Activated B cell treated with CpG ODN at 0.5 μM for 24 hours (primary cell): ENCODE measurements around the gene GRIN2C. TPM values are rescaled to one million over a fixed set of nuclear protein-coding genes. Genes with fewer than 3 reads are reported as not detected.

Experiments used
- ATAC-seq: fragments of 200-7000 bp; cut with Tn5 transposase; one replicate; pipeline ENCODE4 v1.10.0; 2021; ENCODE audit warnings: low read depth, mild to moderate bottlenecking, moderate library complexity
- CTCF ChIA-PET: fragments of 350-600 bp; sonication (Branson Sonifier 250); formaldehyde crosslinking; loops from one replicate; lab custom pipeline; 2021; ENCODE audit warnings: antibody characterized with exemption; lab: Charles Lee
- POLR2A ChIA-PET: fragments of 350-600 bp; sonication (Branson Sonifier 250); formaldehyde crosslinking; loops from one replicate; lab custom pipeline; 2021; ENCODE audit warnings: antibody characterized with exemption; lab: Charles Lee
- DNase-seq: peaks from one replicate; pipeline ENCODE4 v3.0.0; 2022
- H3K27ac Mint-ChIP-seq: one replicate; pipeline ENCODE4 v1.8.0; 2020; ENCODE audit warnings: mixed read lengths
- H3K27me3 Mint-ChIP-seq: one replicate; pipeline ENCODE4 v1.8.0; 2021; ENCODE audit warnings: mixed read lengths
- H3K36me3 Mint-ChIP-seq: one replicate; pipeline ENCODE4 v1.8.0; 2021; ENCODE audit warnings: low read depth, mixed read lengths
- H3K4me1 Mint-ChIP-seq: one replicate; pipeline ENCODE4 v1.8.0; 2021; ENCODE audit warnings: mixed read lengths
- H3K4me3 Mint-ChIP-seq: one replicate; pipeline ENCODE4 v1.8.0; 2020; ENCODE audit warnings: mild to moderate bottlenecking, mixed read lengths
- H3K9me3 Mint-ChIP-seq: one replicate; pipeline ENCODE4 v1.8.0; 2020; ENCODE audit warnings: mixed read lengths
- intact Hi-C: fragments of 100-400 bp; cut with micrococcal nuclease; formaldehyde crosslinking; loops from one replicate; pipeline ENCODE4 v1.15.1; 2024
- total RNA-seq: library from RNA; stranded (reverse); gene quantifications from 2 replicates; pipeline ENCODE4 v1.2.3, GENCODE V29; 2022
- TF ChIP-seq, protein P1 (sequence below): fragments of 200-600 bp; IDR thresholded peaks from one replicate; pipeline ENCODE4 v1.8.0; 2022; ENCODE audit warnings: antibody characterized with exemption, mild to moderate bottlenecking

GRIN2C gene
- total RNA-seq, 1 donor from 2014 or later, result not detected

DNA sequence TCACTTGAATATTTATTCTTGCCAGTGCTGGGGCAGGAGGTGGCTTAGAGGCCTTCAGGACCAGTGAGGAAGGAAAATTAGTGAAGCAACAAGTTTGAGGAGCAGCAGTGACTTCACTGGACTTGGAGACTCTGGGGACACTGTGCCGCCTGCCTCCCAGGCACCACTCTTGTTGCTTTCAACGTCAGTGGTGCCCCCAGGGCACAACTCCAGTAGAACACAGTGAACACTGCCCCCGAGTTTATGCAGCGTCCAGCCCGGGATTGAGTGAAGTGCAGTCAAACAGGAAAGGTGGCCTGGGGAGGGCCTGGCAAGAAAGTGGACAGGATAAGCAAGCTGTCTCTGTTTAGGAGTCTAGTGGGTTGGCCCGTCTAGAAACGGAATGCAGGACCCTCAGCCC is 59.2 kb downstream of the GRIN2C start:
- TF ChIP-seq, protein P1, sequence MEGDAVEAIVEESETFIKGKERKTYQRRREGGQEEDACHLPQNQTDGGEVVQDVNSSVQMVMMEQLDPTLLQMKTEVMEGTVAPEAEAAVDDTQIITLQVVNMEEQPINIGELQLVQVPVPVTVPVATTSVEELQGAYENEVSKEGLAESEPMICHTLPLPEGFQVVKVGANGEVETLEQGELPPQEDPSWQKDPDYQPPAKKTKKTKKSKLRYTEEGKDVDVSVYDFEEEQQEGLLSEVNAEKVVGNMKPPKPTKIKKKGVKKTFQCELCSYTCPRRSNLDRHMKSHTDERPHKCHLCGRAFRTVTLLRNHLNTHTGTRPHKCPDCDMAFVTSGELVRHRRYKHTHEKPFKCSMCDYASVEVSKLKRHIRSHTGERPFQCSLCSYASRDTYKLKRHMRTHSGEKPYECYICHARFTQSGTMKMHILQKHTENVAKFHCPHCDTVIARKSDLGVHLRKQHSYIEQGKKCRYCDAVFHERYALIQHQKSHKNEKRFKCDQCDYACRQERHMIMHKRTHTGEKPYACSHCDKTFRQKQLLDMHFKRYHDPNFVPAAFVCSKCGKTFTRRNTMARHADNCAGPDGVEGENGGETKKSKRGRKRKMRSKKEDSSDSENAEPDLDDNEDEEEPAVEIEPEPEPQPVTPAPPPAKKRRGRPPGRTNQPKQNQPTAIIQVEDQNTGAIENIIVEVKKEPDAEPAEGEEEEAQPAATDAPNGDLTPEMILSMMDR, result no peak
- Mint-ChIP-seq H3K4me1 (no peaks in the 10 kb centered on the region), H3K27ac (no peak overlapping the region), H3K4me3 (no peak overlapping the region), H3K27me3 (no peaks in the 10 kb centered on the region), H3K9me3 (no peaks in the 10 kb centered on the region), H3K36me3 (peaks cover 60% of the 10 kb centered on the region)
- no peak for ATAC-seq
- intact Hi-C loops, result no loop called here
- no peak for DNase-seq
- ChIA-PET CTCF (no interaction called here), POLR2A (no interaction called here)

DNA sequence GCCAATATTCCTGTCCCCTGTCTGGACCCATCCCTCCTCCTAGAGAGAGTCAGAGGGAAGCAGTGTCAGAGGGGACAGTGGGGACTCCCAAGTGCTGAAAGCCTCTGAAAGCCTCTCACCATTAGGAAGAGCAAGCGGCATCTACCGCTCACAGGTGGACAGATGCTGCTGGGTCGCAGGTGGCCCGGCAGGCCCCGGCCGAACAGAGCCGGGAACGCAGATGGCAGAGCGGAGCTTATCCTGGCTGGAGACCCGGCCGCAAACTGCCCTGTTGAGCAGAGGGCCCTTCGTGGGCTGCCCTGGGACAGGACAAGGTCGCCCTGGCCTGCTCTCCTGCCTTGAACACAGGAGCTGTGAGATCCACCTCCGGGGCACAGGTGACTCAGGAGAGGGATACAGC is 60.6 kb downstream of the GRIN2C start:
- ATAC-seq (no peak), DNase-seq (no peak)
- H3K27ac Mint-ChIP-seq, result no peak overlapping the region
- no peak overlapping the region for H3K4me3 Mint-ChIP-seq
- intact Hi-C loops, result no loop called here
- H3K27me3 Mint-ChIP-seq, result no peaks in the 10 kb centered on the region
- ChIA-PET CTCF (no interaction called here), POLR2A (no interaction called here)
- no peaks in the 10 kb centered on the region for H3K9me3 Mint-ChIP-seq
- peaks cover 73% of the 10 kb centered on the region for H3K36me3 Mint-ChIP-seq
- TF ChIP-seq, protein P1, result no peak
- H3K4me1 Mint-ChIP-seq, result no peaks in the 10 kb centered on the region

DNA sequence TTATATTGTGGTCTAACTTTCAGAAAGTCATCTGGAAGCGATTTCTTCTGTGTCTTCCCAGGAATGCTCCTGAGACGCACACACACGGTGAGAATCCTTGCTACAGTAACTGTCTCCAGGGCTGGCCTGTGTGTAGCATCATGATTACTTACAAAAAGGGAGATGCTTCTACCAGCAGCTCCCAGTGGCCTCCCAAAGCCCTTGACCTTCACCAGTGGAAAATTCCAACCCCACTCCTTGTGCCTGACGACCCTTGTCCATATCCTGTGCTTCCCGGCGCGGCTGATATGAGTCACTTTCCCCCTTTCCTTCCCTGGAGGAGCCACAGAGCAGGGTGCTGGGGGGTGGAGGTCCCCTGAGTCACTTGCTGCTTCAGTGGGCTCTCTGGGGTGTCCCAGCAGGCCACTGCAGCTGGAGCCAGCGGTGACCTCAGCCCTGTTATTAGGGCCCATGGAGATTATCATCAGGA is 61.4 kb downstream of the GRIN2C start:
- TF ChIP-seq, protein P1, result no peak
- DNase-seq (no peak), ATAC-seq (no peak)
- Mint-ChIP-seq H3K36me3 (peaks cover 77% of the 10 kb centered on the region), H3K4me3 (no peak overlapping the region), H3K27ac (no peak overlapping the region), H3K4me1 (no peaks in the 10 kb centered on the region), H3K27me3 (no peaks in the 10 kb centered on the region), H3K9me3 (no peaks in the 10 kb centered on the region)
- ChIA-PET POLR2A (no interaction called here), CTCF (no interaction called here)
- intact Hi-C loops, result no loop called here

DNA sequence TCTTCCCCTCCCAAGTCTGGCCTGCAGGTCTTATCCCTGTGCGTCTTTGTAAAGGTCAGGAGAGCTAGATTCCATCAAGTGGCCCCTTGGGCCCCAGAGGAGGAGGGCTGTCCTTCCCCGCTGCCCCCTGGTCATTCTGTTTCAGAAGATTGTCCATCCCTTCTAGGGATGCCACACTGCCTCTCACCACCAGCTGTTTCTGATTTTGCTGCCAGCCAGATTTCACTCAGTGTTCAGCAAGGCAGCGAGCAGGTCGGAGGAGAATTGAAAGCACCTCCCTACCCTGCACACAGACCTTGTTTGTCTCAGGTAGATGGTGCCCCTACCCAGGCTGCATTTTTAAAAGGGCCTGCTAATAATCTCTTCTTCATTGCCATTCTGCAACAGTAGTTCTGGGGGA is 61.9 kb downstream of the GRIN2C start:
- DNase-seq (no peak), ATAC-seq (no peak)
- POLR2A ChIA-PET, result no interaction called here
- H3K36me3 Mint-ChIP-seq, result peaks cover 80% of the 10 kb centered on the region
- no peaks in the 10 kb centered on the region for H3K9me3 Mint-ChIP-seq
- H3K27ac Mint-ChIP-seq, result no peak overlapping the region
- CTCF ChIA-PET, result no interaction called here
- intact Hi-C loops, result no loop called here
- H3K27me3 Mint-ChIP-seq, result no peaks in the 10 kb centered on the region
- H3K4me1 Mint-ChIP-seq, result no peaks in the 10 kb centered on the region
- H3K4me3 Mint-ChIP-seq, result no peak overlapping the region
- TF ChIP-seq, protein P1, result no peak

DNA sequence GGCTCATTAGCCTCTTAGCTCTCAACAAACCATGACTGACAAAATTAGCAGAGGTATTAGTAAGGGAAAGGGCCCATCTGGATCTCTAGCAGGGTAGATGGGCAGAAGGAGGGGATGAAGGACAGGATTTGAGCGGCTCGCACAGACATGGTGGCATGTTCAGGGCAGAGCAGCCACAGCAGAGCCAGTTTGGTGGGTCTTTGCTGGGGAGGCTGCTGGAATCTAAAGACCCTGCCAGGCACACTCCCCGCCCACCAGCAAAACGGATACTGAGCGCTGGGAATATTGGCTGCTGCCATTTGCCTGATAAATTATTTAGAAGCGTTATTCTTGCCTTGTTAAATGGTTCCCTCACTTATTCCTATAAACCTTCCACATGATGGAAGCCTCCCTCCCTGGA is 62.8 kb downstream of the GRIN2C start:
- CTCF ChIA-PET, result no interaction called here
- POLR2A ChIA-PET, result no interaction called here
- Mint-ChIP-seq H3K36me3 (peaks cover 78% of the 10 kb centered on the region), H3K9me3 (no peaks in the 10 kb centered on the region), H3K4me3 (no peak overlapping the region), H3K4me1 (no peaks in the 10 kb centered on the region), H3K27me3 (no peaks in the 10 kb centered on the region), H3K27ac (no peak overlapping the region)
- TF ChIP-seq, protein P1, result no peak
- intact Hi-C loops, result no loop called here
- ATAC-seq (no peak), DNase-seq (no peak)
